Right lobe of liver (tissue), 6 donors: ENCODE data around the gene CACHD1. TPM values are rescaled to one million over a fixed set of nuclear protein-coding genes. Genes with fewer than 3 reads are reported as not detected.

Experiments
- ATAC-seq, 4 donors: fragments of 200-7000 bp; cut with Tn5 transposase; one replicate each; pipeline ENCODE4 v1.9.1; 2020; ENCODE audit warnings: mild to moderate bottlenecking in 4 of 4, moderate library complexity in 4 of 4
- DNase-seq, 3 donors: peaks; one replicate each; pipeline ENCODE4 v3.0.0-alpha.2; 2020
- H3K27ac ChIP-seq, 3 donors: fragments of 200-600 bp; one replicate each; pipeline ENCODE4 v1.8.0; 2022
- H3K27me3 ChIP-seq, 2 donors: fragments of 200-600 bp; one replicate each; pipeline ENCODE4 v1.8.0; 2022
- H3K36me3 ChIP-seq, 4 donors: fragments of 200-600 bp; sonication (generic) in 1 of 4; one replicate each; pipeline versions ENCODE4 v1.5.1 to v1.8.0; 2017 to 2022; ENCODE audit warnings: control low read depth in 1 of 4
- H3K4me1 ChIP-seq, 4 donors: fragments of 200-600 bp; sonication (generic) in 1 of 4; one replicate each; pipeline versions ENCODE4 v1.5.1 to v1.8.0; 2017 to 2022; ENCODE audit warnings: control low read depth in 1 of 4
- H3K4me3 ChIP-seq, 3 donors: fragments of 200-600 bp; one replicate each; pipeline ENCODE4 v1.8.0; 2022
- H3K9me3 ChIP-seq, 4 donors: fragments of 200-600 bp; sonication (generic) in 1 of 4; one replicate each; pipeline versions ENCODE4 v1.5.1 to v1.8.0; 2017 to 2022; ENCODE audit warnings: control low read depth in 1 of 4
- CTCF ChIP-seq, 4 donors: fragments of 200-600 bp in 3 of 4; fragments of 450-650 bp in 1 of 4; IDR thresholded peaks; one replicate each; pipeline versions ENCODE4 v1.5.1 to v1.8.0; 2016 to 2022; ENCODE audit warnings: antibody characterized with exemption in 4 of 4, mild to moderate bottlenecking in 2 of 4
- POLR2A ChIP-seq: fragments of 450-650 bp; IDR thresholded peaks from one replicate; pipeline ENCODE4 v1.6.1; 2017; ENCODE audit warnings: antibody characterized with exemption, mild to moderate bottlenecking
- WGBS: methylation state at CpG from one replicate; pipeline ENCODE4 v1.1.6; 2018; ENCODE audit warnings: low coverage, low lambda C conversion rate; ENCODE audit not compliant: insufficient coverage; ENCODE audit errors: missing lambda C conversion rate; 5-methylcytosine and 5-hydroxymethylcytosine counted together
- intact Hi-C, 2 donors: fragments of 100-400 bp; cut with DNase I; formaldehyde crosslinking; loops; one replicate each; pipeline versions ENCODE4 v1.11.2 to v1.14.1; 2022
- total RNA-seq, 6 experiments: library from RNA; depleted of rRNA in 2 of 6; stranded (reverse); fragments of >200 nt in 2 of 6; fragmentation: NEBNext Ultra II Directional in 3 of 6; extraction: Animal tissue kit (Norgen Biotek cat#: 25700) in 3 of 6; gene quantifications; one replicate each; pipeline versions ENCODE4 v1.1.0 to v1.2.4, GENCODE V29; 2016 to 2023
- donor health status: DM: no; HTN: yes; CAD: no.
- donor health status: DM: no; HTN: no; CAD: no.
- donor health status: DM: no; HTN: no; CAD: no.
- donor health status: DM: no; HTN: yes; CAD: no.
- donor health status: DM: no; HTN: yes; CAD: no.

The CACHD1 gene
- total RNA-seq, 6 experiments from 2014 or later: 0.59 to 3.0 (median 1.3) TPM

GRCh38 chr1:64522740-64523139 lies 52.8 kb downstream of the CACHD1 start:
- no peak for ATAC-seq
- H3K27me3 ChIP-seq: no peaks in the 10 kb centered on the region
- intact Hi-C loops: no loop called here

GRCh38 chr1:64523413-64524337 lies 53.7 kb downstream of the CACHD1 start:
- Histone ChIP-seq H3K36me3 (no peaks in the 10 kb centered on the region), H3K27ac (no peak overlapping the region), H3K9me3 (no peaks in the 10 kb centered on the region), H3K4me1 (no peaks in the 10 kb centered on the region), H3K27me3 (no peaks in the 10 kb centered on the region), H3K4me3 (no peak overlapping the region)
- 88% methylated on average over 5 of the region's 5 CpGs for WGBS
- ATAC-seq: no peak
- TF ChIP-seq CTCF (IDR thresholded peaks at IDR 0.05) (no peak), POLR2A (no peak)
- no peak for DNase-seq
- intact Hi-C loops: no loop called here

More at GRCh38 chr1:64522740-64523139, 52.8 kb downstream of the CACHD1 start:
- no peak for DNase-seq
- Histone ChIP-seq H3K36me3 (no peaks in the 10 kb centered on the region), H3K27ac (no peak overlapping the region), H3K9me3 (no peaks in the 10 kb centered on the region), H3K4me1 (no peaks in the 10 kb centered on the region), H3K4me3 (no peak overlapping the region)
- no peak for TF ChIP-seq CTCF (IDR thresholded peaks at IDR 0.05)
- TF ChIP-seq POLR2A: no peak

GRCh38 chr1:64524614-64525013 lies 54.7 kb downstream of the CACHD1 start:
- no peak overlapping the region for H3K4me3 ChIP-seq
- no peaks in the 10 kb centered on the region for H3K27me3 ChIP-seq
- 74% methylated on average over 2 of the region's 2 CpGs for WGBS
- no peak overlapping the region for H3K27ac ChIP-seq
- H3K36me3 ChIP-seq: no peaks in the 10 kb centered on the region
- no peaks in the 10 kb centered on the region for H3K4me1 ChIP-seq
- intact Hi-C loops: no loop called here
- DNase-seq: no peak
- TF ChIP-seq POLR2A (no peak), CTCF (IDR thresholded peaks at IDR 0.05) (no peak)
- no peak for ATAC-seq
- H3K9me3 ChIP-seq: no peaks in the 10 kb centered on the region

GRCh38 chr1:64525116-64525686 lies 55.3 kb downstream of the CACHD1 start:
- no peak for TF ChIP-seq CTCF (IDR thresholded peaks at IDR 0.05)
- TF ChIP-seq POLR2A: no peak
- 65% methylated on average over 3 of the region's 3 CpGs for WGBS
- H3K27ac ChIP-seq: no peak overlapping the region
- no peak for ATAC-seq
- intact Hi-C loops: no loop called here
- H3K27me3 ChIP-seq: no peaks in the 10 kb centered on the region
- H3K9me3 ChIP-seq: no peaks in the 10 kb centered on the region
- H3K4me1 ChIP-seq: no peaks in the 10 kb centered on the region
- H3K4me3 ChIP-seq: no peak overlapping the region
- H3K36me3 ChIP-seq: no peaks in the 10 kb centered on the region
- no peak for DNase-seq
